HG03469 (cell line): ENCODE measurements around the gene DEPDC7.
"Not testable (repeated sequence)": the region's sequence is repeated elsewhere in the genome, so short reads cannot be mapped to it uniquely, and the experiment has no call there.

ENCODE experiments used
- ATAC-seq: cut with Tn5 transposase; IDR thresholded peaks from one replicate; pipeline ENCODE4 v1.9.1; 2021; ENCODE audit warnings: mild to moderate bottlenecking, moderate library complexity, moderate number of reproducible peaks; ENCODE audit not compliant: unreplicated experiment

Gene DEPDC7

DNA sequence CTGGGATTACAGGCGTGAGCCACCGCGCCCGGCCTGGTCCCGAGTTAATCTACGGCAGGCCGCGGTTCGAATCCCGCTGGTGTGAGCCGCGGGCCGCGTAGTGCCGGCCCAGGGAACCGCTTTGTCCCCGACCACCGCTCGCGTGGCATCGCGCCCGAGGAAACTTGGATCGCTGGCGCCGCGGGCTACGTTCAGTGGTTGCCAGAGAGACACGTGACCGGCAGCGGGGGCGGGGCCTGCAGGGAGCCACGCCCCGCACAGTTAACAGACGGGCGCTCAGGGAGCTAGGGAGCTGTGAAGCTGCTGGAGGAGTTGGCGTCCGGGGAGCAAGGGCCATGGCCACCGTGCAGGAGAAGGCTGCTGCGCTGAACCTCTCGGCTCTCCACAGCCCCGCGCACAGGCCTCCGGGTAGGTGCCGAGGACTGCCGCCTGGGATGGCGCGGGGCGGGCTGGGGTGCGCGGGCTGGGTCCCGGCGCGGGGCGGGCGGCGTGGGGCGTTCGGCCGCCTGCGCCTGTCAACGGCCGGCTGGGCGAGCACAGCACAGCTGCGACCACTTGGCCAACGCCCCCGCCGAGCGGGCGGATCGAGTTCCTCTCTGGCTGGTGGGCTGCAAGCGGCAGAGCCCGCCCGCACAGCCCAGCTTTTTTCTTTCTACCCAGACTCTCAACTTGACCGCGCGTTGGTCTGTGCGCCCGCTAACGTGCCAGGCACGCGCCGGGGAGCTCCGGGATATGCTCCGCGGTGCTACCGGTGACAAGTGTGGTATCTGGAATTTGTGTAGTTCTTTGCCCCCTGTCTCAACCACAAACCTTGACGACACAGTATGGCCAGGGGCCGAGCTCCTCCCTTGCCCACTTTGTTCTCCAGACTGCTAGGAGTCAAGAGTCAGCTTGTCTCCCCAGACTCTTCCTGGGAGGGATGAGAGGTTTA is at the start of gene DEPDC7:
TSS of gene DEPDC7 (plus strand) at position 258 of the 931 bp plus-strand sequence. CDS start at position 336, 78 bp downstream.
- no peak for ATAC-seq

DNA sequence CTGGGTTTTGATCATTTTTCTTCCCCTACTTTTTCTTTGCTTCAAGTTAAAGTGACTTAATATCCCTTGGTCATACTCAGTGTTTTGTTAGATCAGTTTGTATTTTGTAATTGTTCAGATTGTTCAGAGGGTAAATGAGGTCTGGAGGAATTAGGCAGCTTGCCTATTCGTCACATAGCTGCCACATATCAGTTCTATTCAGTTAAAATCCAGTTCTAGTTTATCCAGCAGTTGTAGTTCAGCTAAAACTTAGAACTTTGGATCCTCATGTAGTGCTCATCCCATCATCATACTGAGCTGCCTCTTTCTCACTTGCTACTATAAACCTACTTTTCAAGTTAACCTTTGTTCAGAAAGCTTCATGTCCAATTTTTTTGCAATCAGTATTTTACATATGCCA is 47.1 kb upstream of the DEPDC7 start:
- no peak for ATAC-seq

GRCh38 chr11:32972233-32972632 is 43.4 kb upstream of the DEPDC7 start:
- ATAC-seq: not testable (repeated sequence)

GRCh38 chr11:32972781-32973180 is 42.9 kb upstream of the DEPDC7 start:
- ATAC-seq: no peak

DNA sequence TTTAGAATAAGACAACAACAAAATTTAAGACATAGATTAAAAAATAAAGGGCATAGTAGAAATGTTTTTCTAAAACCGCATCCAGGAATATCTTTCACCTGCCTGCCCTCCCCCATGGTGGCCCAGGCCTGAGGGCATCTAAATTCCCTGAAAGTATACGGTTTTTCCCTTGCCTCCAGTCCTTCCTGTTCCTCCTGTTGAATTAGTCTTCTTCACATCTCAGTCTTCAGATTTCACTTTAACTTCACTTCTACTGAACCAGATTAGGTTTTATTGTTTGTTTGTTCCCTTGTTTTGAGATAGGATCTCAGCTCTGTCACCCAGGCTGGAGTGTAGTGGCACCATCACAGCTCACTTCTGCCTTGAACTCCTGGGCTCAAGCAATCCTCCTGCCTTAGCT is 33.1 kb upstream of the DEPDC7 start:
- ATAC-seq: no peak

GRCh38 chr11:32983506-32983905 is 32.2 kb upstream of the DEPDC7 start:
- ATAC-seq: no peak

GRCh38 chr11:32985600-32985999 is 30.1 kb upstream of the DEPDC7 start:
- no peak for ATAC-seq

DNA sequence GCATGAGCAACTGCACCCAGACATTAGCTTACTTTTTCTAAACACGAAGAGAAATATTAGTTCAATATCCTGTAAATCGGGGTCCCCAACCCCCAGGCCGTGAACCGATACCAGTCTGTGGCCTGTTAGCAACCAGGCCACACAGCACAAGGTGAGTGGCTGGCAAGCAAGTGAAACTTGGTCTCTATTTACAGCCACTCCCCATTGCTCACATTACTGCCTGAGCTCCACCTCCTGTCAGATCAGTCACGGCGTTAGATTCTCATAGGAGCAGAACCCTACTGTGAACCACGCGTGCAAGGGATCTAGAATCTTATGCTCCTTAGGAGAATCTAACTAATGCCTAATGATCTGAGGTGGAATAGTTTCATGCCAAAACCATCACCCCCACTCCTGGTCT is 27.8 kb upstream of the DEPDC7 start:
- no peak for ATAC-seq

DNA sequence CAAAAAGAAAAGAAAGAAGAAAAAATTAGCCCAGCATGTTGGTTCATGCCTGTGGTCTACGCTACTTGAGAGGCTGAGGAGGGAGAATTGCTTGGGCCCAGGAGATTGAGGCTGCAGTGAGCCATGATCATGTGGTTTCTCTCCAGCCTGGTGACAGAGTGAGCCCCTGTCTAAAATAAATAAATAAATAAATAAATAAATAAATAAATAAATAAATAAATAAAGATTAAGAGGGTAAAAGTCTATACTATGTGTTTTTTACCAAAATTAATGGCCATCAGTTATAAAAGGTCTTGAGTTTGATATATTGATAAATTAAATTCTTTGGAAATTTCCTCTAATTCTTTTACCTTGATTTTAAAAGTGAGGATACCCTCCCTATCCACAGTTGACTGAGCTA is 25.2 kb upstream of the DEPDC7 start:
- ATAC-seq: no peak

- ATAC-seq: no peak
These were observed 24.3 kb upstream of the DEPDC7 start for GRCh38 chr11:32991427-32991826.

GRCh38 chr11:32991898-32992297 is 23.8 kb upstream of the DEPDC7 start:
- ATAC-seq: no peak

- ATAC-seq: no peak
These were observed 15.5 kb upstream of the DEPDC7 start for GRCh38 chr11:33000181-33000580.

DNA sequence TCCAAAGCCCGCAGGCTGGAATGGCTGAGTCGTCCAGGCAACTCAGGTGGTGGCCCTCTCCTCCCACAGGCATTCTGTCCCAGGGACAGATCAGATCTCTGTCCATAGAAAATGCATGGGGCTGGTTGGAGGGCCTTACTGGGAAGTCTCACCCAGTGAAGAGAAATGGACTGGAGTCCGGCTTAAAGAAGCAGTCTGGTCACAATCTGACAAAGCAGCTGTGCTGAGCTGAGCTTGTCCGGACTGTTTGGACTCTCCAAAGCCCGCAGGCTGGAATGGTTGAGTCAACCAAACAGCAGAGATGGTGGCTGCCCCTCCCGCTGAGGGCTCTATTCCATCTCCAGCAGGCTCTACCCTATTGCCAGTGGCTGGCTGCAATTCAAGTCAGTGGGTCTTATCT is 14.4 kb upstream of the DEPDC7 start:
- no peak for ATAC-seq

DNA sequence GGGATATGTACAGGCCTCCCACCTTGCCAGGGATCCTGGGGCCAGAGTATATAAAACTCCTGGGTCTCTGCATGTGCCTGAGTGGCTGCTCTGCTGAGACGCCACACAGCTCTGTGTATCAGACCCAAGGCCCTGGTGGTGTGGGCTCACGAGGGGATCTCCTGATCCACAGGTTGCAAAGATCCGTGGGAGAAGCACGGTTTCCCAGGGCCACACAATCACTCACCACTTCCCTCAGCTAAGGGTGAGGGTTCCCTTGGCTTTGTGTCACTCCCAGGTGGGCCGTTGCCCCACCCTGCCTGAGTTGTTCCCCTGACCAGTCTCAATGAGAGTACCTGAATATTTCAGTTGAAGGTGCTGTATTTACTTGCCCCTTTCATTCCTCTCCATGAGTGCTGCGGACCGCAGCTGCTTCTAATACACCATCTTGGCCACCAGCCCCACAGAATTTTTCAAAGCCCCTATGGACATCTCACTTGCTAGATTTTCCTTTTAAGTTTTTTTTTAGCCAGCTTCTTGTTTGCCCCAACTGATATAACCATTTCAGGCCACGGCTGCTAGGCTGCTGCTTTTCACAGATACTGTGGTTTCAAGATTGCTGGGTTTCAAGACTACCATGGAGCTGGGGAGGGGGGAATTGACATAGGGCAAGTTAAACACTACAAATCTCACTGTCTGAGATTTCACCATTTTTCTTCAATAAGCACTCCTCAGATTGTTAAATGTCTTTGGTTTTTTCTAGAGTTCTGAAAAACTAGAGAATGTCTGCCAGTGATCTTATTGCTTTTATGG is 13.7 kb upstream of the DEPDC7 start:
- no peak for ATAC-seq

- ATAC-seq: no peak
These were observed 10.5 kb upstream of the DEPDC7 start for GRCh38 chr11:33005175-33005574.

GRCh38 chr11:33006010-33006409 is 9.7 kb upstream of the DEPDC7 start:
- no peak for ATAC-seq

- no peak for ATAC-seq
These were observed 1.9 kb upstream of the DEPDC7 start for GRCh38 chr11:33013755-33014154.

GRCh38 chr11:33016654-33017053 is 976 bp downstream of the DEPDC7 start:
- ATAC-seq: no peak

GRCh38 chr11:33017478-33017877 is 1.8 kb downstream of the DEPDC7 start:
- ATAC-seq: no peak

GRCh38 chr11:33017965-33018364 is 2.3 kb downstream of the DEPDC7 start:
- ATAC-seq: no peak

GRCh38 chr11:33018840-33019239 is 3.2 kb downstream of the DEPDC7 start:
- ATAC-seq: no peak

DNA sequence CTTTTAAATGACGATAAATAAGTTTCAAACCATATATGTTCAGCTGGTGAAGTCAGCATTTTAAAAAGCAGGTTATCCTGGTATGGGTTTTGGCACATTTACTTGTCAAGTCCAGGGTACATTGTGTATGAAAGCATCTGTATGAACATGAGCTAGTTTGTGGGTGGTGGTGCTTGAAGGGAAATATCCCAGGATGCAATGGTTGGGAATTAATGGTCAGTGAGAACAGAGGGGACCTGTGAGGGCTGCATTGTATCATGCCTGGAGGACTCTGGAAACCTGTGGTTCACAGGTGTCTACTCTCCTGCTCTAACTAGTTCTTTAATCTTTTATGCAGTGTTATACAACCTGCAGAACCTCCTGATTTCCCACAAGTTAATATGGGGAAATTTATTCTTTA is 5.8 kb downstream of the DEPDC7 start:
- ATAC-seq: no peak
